MCF 10A (cell line): ENCODE measurements around the gene GPS1. TPM values are rescaled to one million over a fixed set of nuclear protein-coding genes. Genes with fewer than 3 reads are reported as not detected.

Experiments
- BruUV-seq: library from RNA; stranded (reverse); fragments of 400-500 nt; replicated peaks from 2 replicates; lab custom pipeline; 2021; lab: Mats Ljungman, UMichigan
- CTCF ChIA-PET: fragments of 300-600 bp; sonication (Branson Sonifier 250); formaldehyde crosslinking; extraction: SDS; loops from one replicate; lab custom pipeline; 2021; ENCODE audit warnings: antibody characterized with exemption, inconsistent platforms; lab: Yijun Ruan, JAX
- POLR2A ChIA-PET: fragments of 300-600, 350-650 bp; sonication (Branson Sonifier 250); formaldehyde crosslinking; extraction: SDS; loops from one replicate; lab custom pipeline; 2020; ENCODE audit warnings: antibody characterized with exemption, inconsistent platforms; lab: Yijun Ruan, JAX
- DNase-seq: peaks from one replicate; pipeline ENCODE4 v3.0.0-alpha.2; 2018; ENCODE audit not compliant: unreplicated experiment
- H3K27ac Mint-ChIP-seq: one replicate; pipeline ENCODE4 v1.8.0; 2022; ENCODE audit warnings: mild to moderate bottlenecking, low read depth, mixed read lengths; ENCODE audit not compliant: unreplicated experiment
- H3K27me3 Mint-ChIP-seq: one replicate; pipeline ENCODE4 v1.8.0; 2022; ENCODE audit warnings: mixed read lengths; ENCODE audit not compliant: insufficient read depth, unreplicated experiment
- H3K36me3 Mint-ChIP-seq: one replicate; pipeline ENCODE4 v1.8.0; 2022; ENCODE audit warnings: mild to moderate bottlenecking, moderate library complexity, mixed read lengths; ENCODE audit not compliant: insufficient read depth, unreplicated experiment
- H3K4me1 Mint-ChIP-seq: one replicate; pipeline ENCODE4 v1.8.0; 2022; ENCODE audit warnings: mixed read lengths; ENCODE audit not compliant: insufficient read depth, unreplicated experiment
- H3K4me3 Mint-ChIP-seq: one replicate; pipeline ENCODE4 v1.8.0; 2022; ENCODE audit warnings: mild to moderate bottlenecking, moderate library complexity, mixed read lengths; ENCODE audit not compliant: unreplicated experiment
- H3K9me3 Mint-ChIP-seq: one replicate; pipeline ENCODE4 v1.8.0; 2022; ENCODE audit warnings: mixed read lengths; ENCODE audit not compliant: unreplicated experiment
- intact Hi-C: fragments of 100-400 bp; cut with micrococcal nuclease; formaldehyde crosslinking; loops from 2 replicates; pipeline ENCODE4 v1.14.1; 2022
- total RNA-seq: library from RNA; stranded (reverse); gene quantifications from 2 replicates; pipeline ENCODE4 v1.2.3, GENCODE V29; 2022
- TF ChIP-seq, protein P1 (sequence below): fragments of 200-600 bp; IDR thresholded peaks from one replicate; pipeline ENCODE4 v1.8.0; 2022; ENCODE audit warnings: antibody characterized with exemption, mild to moderate bottlenecking; ENCODE audit not compliant: unreplicated experiment

Gene GPS1
- total RNA-seq, 1 experiment from 2014 or later = 100 TPM

DNA sequence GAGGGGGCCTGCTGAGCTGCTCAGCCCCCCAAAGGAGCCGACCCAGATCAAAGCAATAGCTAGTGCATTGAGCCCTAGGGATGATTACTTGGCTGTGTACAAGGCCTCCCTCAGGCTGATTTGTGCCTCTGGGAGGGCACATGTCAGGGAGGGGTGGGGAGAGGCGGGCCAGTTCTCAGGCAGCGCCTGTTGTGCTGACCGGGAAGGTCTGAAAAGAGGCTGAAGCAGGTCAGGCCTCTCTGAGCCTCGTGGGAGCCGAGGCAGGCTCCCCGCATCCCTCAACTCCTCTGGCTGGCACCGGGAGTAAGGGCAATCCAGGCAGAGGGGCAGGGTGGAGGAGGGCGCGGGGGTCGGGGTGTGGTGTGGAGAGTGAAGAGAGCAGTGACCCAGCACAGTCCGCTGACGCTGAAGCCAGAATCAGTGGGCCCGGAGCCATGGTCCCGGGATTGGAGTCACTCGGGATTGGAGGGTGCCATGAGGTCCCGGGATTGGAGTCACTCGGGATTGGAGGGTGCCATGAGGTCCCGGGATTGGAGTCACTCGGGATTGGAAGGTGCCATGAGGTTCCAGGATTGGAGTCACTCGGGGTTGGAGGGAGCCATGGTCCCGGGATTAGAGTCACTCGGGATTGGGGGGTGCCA lies 17.2 kb upstream of the GPS1 start:
- H3K4me1 Mint-ChIP-seq = no peaks in the 10 kb centered on the region
- no peaks in the 10 kb centered on the region for H3K27me3 Mint-ChIP-seq
- no TSS peak for BruUV-seq
- no peaks in the 10 kb centered on the region for H3K9me3 Mint-ChIP-seq
- H3K4me3 Mint-ChIP-seq = no peak overlapping the region
- ChIA-PET CTCF (no interaction called here), POLR2A (no interaction called here)
- TF ChIP-seq, protein P1, sequence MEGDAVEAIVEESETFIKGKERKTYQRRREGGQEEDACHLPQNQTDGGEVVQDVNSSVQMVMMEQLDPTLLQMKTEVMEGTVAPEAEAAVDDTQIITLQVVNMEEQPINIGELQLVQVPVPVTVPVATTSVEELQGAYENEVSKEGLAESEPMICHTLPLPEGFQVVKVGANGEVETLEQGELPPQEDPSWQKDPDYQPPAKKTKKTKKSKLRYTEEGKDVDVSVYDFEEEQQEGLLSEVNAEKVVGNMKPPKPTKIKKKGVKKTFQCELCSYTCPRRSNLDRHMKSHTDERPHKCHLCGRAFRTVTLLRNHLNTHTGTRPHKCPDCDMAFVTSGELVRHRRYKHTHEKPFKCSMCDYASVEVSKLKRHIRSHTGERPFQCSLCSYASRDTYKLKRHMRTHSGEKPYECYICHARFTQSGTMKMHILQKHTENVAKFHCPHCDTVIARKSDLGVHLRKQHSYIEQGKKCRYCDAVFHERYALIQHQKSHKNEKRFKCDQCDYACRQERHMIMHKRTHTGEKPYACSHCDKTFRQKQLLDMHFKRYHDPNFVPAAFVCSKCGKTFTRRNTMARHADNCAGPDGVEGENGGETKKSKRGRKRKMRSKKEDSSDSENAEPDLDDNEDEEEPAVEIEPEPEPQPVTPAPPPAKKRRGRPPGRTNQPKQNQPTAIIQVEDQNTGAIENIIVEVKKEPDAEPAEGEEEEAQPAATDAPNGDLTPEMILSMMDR = no peak
- no peaks in the 10 kb centered on the region for H3K36me3 Mint-ChIP-seq
- intact Hi-C loops = loop anchor here (10.0 kb wide), 2 partner anchors 60 to 210 kb away; partner anchors contain the start of gene FASN
- no peak overlapping the region for H3K27ac Mint-ChIP-seq
- no peak for DNase-seq

GRCh38 chr17:82035488-82035887 lies 16.2 kb upstream of the GPS1 start:
- no peaks in the 10 kb centered on the region for H3K27me3 Mint-ChIP-seq
- no peak for DNase-seq
- CTCF ChIA-PET = interaction anchor here (0.6 kb wide), 1 partner anchor 613 kb away, joined by 3 read pairs; no protein-coding TSS in a partner anchor
- POLR2A ChIA-PET = interaction anchor here (0.7 kb wide), 1 partner anchor 165 kb away, joined by 3 read pairs; no protein-coding TSS in a partner anchor
- no peaks in the 10 kb centered on the region for H3K36me3 Mint-ChIP-seq
- H3K9me3 Mint-ChIP-seq = no peaks in the 10 kb centered on the region
- TF ChIP-seq, protein P1 = no peak
- no peak overlapping the region for H3K27ac Mint-ChIP-seq
- BruUV-seq = no TSS peak
- no peaks in the 10 kb centered on the region for H3K4me1 Mint-ChIP-seq
- intact Hi-C loops = loop anchor here (10.0 kb wide), 2 partner anchors 59 to 209 kb away; partner anchors contain the start of gene FASN
- peak overlapping the region; percentile 82 for H3K4me3 Mint-ChIP-seq

GRCh38 chr17:82035956-82036633 lies 15.6 kb upstream of the GPS1 start:
- DNase-seq = no peak
- TF ChIP-seq, protein P1 = no peak
- peaks cover 3% of the 10 kb centered on the region for H3K4me1 Mint-ChIP-seq
- peak overlapping the region; percentile 82 for H3K4me3 Mint-ChIP-seq
- CTCF ChIA-PET = interaction anchor here (0.6 to 1.2 kb wide), 6 partner anchors 9 to 180 kb away, joined by 3 to 7 read pairs (median 3); no protein-coding TSS in a partner anchor
- intact Hi-C loops = loop anchor here (10.0 kb wide), 2 partner anchors 59 to 209 kb away; partner anchors contain the start of gene FASN
- H3K9me3 Mint-ChIP-seq = no peaks in the 10 kb centered on the region
- no peaks in the 10 kb centered on the region for H3K36me3 Mint-ChIP-seq
- no peak overlapping the region for H3K27ac Mint-ChIP-seq
- no peaks in the 10 kb centered on the region for H3K27me3 Mint-ChIP-seq
- TSS peak; percentile 72 for BruUV-seq
- POLR2A ChIA-PET = interaction anchor here (0.6 kb wide), 2 partner anchors 262 to 333 kb away, joined by 3 to 4 read pairs; partner anchors contain the start of gene MRPL12

- intact Hi-C loops = loop anchor here (10.0 kb wide), 2 partner anchors 58 to 208 kb away; partner anchors contain the start of gene FASN
- no peaks in the 10 kb centered on the region for H3K27me3 Mint-ChIP-seq
- H3K9me3 Mint-ChIP-seq = no peaks in the 10 kb centered on the region
- no peak overlapping the region for H3K27ac Mint-ChIP-seq
- no peak for DNase-seq
- peaks cover 8% of the 10 kb centered on the region for H3K4me1 Mint-ChIP-seq
- CTCF ChIA-PET = interaction anchor here (0.6 to 1.2 kb wide), 7 partner anchors 10 to 179 kb away, joined by 3 to 7 read pairs (median 3); no protein-coding TSS in a partner anchor
- TF ChIP-seq, protein P1 = no peak
- peak overlapping the region; percentile 82 for H3K4me3 Mint-ChIP-seq
- BruUV-seq = no TSS peak
- H3K36me3 Mint-ChIP-seq = no peaks in the 10 kb centered on the region
- POLR2A ChIA-PET = interaction anchor here (0.6 to 1.8 kb wide), 2 partner anchors 59 to 333 kb away, joined by 4 to 7 read pairs; partner anchors contain the start of gene MRPL12
These were observed 15.0 kb upstream of the GPS1 start for GRCh38 chr17:82036634-82037091.
